Prostate gland (tissue), 2 donors: Measurements from ENCODE around the gene STOX1. TPM values are rescaled to one million over a fixed set of nuclear protein-coding genes. Genes with fewer than 3 reads are reported as not detected.

Experiments used
- DNase-seq: peaks from one replicate; pipeline ENCODE4 v3.0.0-alpha.2; 2019; ENCODE audit warnings: low spot score
- H3K27ac ChIP-seq, 2 donors: fragments of 200-600 bp; sonication (generic); 2 replicates each; pipeline ENCODE4 v1.5.1; 2017 to 2019
- H3K27me3 ChIP-seq: fragments of 200-600 bp; sonication (generic); replicated peaks from 2 replicates; pipeline ENCODE4 v1.5.1; 2019; ENCODE audit not compliant: insufficient read depth
- H3K36me3 ChIP-seq, 2 donors: fragments of 200-600 bp; sonication (generic); 1 replicate in 1 of 2; 2 replicates in 1 of 2; pipeline versions ENCODE4 v1.5.1 to v1.8.1; 2017 to 2019
- H3K4me1 ChIP-seq: fragments of 200-600 bp; sonication (generic); replicated peaks from 2 replicates; pipeline ENCODE4 v1.5.1; 2019
- H3K4me3 ChIP-seq, 2 donors: fragments of 200-600 bp; sonication (generic); 2 replicates each; pipeline ENCODE4 v1.5.1; 2017 to 2019
- H3K9me3 ChIP-seq: fragments of 200-600 bp; sonication (generic); 2 replicates; pipeline ENCODE4 v1.5.1; 2017
- POLR2A ChIP-seq: fragments of 450-650 bp; IDR thresholded peaks from one replicate; pipeline ENCODE4 v1.6.1; 2016; ENCODE audit warnings: antibody characterized with exemption, mild to moderate bottlenecking
- POLR2AphosphoS5 ChIP-seq: sonication (generic); formaldehyde crosslinking; IDR thresholded peaks from one replicate; pipeline ENCODE4 v1.6.1; 2017; ENCODE audit warnings: antibody characterized with exemption
- WGBS: methylation state at CpG from one replicate; pipeline ENCODE4 v1.1.5; 2018; 5-methylcytosine and 5-hydroxymethylcytosine counted together
- intact Hi-C: fragments of 100-400 bp; cut with DNase I; formaldehyde crosslinking; loops from one replicate; pipeline ENCODE4 v1.14.2; 2022
- total RNA-seq, 2 donors: library from RNA; depleted of rRNA; stranded (reverse); fragments of >200 nt; gene quantifications; one replicate each; pipeline ENCODE4 v1.1.0, GENCODE V29; 2016
- TF ChIP-seq, protein P1 (sequence below), 4 experiments: fragments of 200-600 bp in 2 of 4; fragments of 450-650 bp in 2 of 4; sonication (generic) in 2 of 4; IDR thresholded peaks; 1 replicate in 3 of 4; 2 replicates in 1 of 4; pipeline ENCODE4 v1.5.1; 2016 to 2019; ENCODE audit warnings: antibody characterized with exemption in 4 of 4, mild to moderate bottlenecking in 2 of 4, moderate library complexity in 2 of 4

Gene STOX1
- total RNA-seq, 2 donors from 2014 or later, result 4.7 to 9.2 TPM

DNA sequence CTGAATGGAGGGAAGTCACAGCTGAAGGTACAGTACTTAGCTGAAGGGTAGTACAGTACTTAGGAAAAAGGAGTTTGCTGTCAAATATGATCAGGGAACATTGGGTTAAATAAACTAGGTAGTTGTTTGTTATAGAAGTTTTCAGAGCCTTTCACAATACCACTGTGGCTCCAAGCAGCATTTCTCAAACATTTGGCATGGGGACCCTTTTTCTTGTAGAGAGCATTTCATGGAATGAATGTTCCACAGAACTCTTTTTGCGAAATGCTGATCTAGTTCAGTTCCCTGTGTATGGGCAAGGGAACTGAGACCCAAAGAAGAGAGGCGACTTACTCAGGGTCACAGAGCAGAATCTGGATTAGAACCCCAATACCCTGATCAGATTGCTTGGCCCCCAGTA lies 42.3 kb downstream of the STOX1 start:
- no peak for DNase-seq
- WGBS, result 46% methylated on average over 2 of the region's 2 CpGs
- Histone ChIP-seq H3K27ac (no peak overlapping the region), H3K36me3 (no peaks in the 10 kb centered on the region), H3K9me3 (no peaks in the 10 kb centered on the region), H3K4me3 (no peak overlapping the region), H3K4me1 (peaks cover 2% of the 10 kb centered on the region), H3K27me3 (no peaks in the 10 kb centered on the region)
- TF ChIP-seq POLR2A (no peak), POLR2AphosphoS5 (no peak)
- TF ChIP-seq, protein P1, sequence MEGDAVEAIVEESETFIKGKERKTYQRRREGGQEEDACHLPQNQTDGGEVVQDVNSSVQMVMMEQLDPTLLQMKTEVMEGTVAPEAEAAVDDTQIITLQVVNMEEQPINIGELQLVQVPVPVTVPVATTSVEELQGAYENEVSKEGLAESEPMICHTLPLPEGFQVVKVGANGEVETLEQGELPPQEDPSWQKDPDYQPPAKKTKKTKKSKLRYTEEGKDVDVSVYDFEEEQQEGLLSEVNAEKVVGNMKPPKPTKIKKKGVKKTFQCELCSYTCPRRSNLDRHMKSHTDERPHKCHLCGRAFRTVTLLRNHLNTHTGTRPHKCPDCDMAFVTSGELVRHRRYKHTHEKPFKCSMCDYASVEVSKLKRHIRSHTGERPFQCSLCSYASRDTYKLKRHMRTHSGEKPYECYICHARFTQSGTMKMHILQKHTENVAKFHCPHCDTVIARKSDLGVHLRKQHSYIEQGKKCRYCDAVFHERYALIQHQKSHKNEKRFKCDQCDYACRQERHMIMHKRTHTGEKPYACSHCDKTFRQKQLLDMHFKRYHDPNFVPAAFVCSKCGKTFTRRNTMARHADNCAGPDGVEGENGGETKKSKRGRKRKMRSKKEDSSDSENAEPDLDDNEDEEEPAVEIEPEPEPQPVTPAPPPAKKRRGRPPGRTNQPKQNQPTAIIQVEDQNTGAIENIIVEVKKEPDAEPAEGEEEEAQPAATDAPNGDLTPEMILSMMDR (IDR thresholded peaks at IDR 0.05), result no peak
- intact Hi-C loops, result no loop called here

DNA sequence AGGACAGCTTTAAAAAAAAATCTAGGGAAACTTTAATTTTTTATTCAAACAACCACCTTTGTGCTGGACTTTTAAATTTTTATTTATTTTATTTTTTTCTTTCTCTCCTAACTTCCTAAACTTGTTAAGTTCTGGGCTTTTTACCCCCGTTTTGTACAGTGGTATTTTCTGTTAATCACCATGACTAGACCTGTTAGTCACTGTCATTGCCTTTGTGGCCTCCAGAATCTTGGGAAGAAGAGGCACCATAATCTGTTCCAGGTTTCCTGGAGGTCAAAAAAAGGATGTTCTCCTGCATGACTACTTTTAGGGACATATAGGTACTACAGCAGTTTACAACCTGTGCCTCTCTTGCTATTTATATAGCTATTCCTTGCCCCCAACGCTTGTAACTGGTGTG lies 42.7 kb downstream of the STOX1 start:
- H3K4me1 ChIP-seq, result peaks cover 2% of the 10 kb centered on the region
- no peak for DNase-seq
- TF ChIP-seq POLR2AphosphoS5 (no peak), POLR2A (no peak)
- TF ChIP-seq, protein P1 (IDR thresholded peaks at IDR 0.05), result no peak
- 79% methylated on average over 2 of the region's 2 CpGs for WGBS
- no peaks in the 10 kb centered on the region for H3K36me3 ChIP-seq
- H3K9me3 ChIP-seq, result no peaks in the 10 kb centered on the region
- intact Hi-C loops, result no loop called here
- no peak overlapping the region for H3K4me3 ChIP-seq
- no peaks in the 10 kb centered on the region for H3K27me3 ChIP-seq
- no peak overlapping the region for H3K27ac ChIP-seq

DNA sequence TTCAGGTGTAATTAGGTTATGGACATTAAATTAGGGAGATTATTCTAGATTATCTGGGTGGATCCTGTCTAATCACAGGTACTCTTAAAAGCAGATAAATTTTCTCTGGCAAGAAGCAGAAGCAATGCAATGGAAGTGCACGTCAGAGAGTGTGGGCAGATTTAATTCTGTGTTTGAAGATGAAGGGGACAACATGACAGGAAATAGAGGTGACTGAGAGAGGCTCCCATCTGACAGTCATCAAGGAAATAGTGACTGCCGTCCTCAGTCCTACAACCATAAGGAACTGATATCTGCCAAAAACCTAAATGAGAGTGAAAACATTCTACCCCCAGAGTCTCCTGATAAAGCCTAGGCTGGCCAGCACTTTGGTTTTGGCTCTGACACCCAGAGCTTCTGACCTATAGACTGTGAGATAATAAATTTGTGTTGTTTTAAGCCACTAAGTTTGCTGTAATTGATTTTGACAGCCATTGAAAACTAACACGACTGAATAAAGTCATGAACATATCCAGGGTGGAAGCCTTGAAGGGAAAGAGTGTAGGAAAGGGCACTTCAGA lies 43.3 kb downstream of the STOX1 start:
- WGBS, result 51% methylated on average over 3 of the region's 3 CpGs
- intact Hi-C loops, result no loop called here
- Histone ChIP-seq H3K4me1 (peaks cover 2% of the 10 kb centered on the region), H3K36me3 (no peaks in the 10 kb centered on the region), H3K4me3 (no peak overlapping the region), H3K27ac (no peak overlapping the region), H3K9me3 (no peaks in the 10 kb centered on the region), H3K27me3 (no peaks in the 10 kb centered on the region)
- no peak for DNase-seq
- no peak for TF ChIP-seq POLR2AphosphoS5
- TF ChIP-seq, protein P1 (IDR thresholded peaks at IDR 0.05), result no peak
- TF ChIP-seq POLR2A, result no peak

DNA sequence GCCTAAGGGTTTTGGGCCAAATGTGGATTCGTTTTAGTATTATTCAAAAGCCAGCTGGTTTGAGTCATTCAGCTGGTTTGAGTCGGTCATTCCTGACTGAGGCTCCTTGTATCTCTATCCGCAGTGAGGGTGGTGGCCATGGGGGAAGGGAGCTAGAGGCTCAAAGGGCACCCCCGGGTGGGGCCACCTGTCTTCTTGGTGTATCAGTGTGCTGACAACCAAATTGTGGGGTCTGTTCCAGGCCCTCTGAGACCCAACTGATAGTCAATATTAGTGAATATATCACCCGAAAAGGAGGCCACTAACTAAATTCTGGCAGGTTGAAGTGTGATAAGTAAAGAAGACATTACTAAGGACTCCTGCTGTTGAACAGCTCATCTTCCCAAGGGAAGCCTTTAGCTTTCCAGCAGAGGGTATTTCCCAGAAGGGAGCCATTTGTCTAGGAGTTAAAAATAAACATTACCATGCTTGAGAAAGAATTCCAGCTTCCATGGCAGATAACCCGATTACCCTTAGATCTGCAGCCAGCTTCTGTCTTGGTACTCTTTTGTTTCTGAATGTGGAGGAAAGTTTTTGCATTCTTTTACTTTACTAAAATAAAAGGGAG lies 43.9 kb downstream of the STOX1 start:
- TF ChIP-seq POLR2A, result no peak
- TF ChIP-seq, protein P1 (IDR thresholded peaks at IDR 0.05), result no peak
- no peak for TF ChIP-seq POLR2AphosphoS5
- WGBS, result 33% methylated on average over 6 of the region's 6 CpGs
- Histone ChIP-seq H3K27me3 (no peaks in the 10 kb centered on the region), H3K36me3 (no peaks in the 10 kb centered on the region), H3K4me3 (no peak overlapping the region), H3K9me3 (no peaks in the 10 kb centered on the region), H3K4me1 (peaks cover 2% of the 10 kb centered on the region), H3K27ac (peak overlapping the region; percentile 25 to 35)
- intact Hi-C loops, result no loop called here
- no peak for DNase-seq

DNA sequence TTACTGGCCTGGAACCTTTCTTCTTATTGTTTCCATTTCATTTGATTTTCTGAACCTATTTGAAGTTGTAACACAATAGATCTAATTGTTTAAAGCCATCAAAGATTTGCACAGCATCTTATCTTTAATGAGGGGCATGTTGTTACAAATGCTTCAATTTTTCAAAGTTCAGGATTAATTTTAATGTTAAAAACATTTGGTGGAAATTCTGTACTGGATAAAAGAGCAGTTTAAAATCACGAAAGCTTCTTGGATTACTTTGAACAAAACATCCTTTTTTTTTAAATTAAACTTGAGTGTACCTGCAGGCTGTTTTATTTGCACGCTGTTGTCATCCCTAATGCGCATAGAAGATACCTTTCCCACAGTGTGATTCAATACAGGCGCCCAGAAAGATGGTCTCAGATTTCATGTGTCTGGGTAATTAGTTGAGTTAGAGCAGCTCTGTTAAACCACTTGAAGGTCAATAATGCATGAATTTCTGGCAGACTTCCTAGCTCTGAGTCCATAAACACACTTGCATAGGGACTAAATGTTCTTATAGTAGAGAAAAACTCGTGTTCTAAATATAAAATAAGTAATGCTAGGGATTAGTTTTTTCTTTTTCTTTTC lies 44.5 kb downstream of the STOX1 start:
- WGBS, result 21% methylated on average over 5 of the region's 5 CpGs
- TF ChIP-seq, protein P1 (IDR thresholded peaks at IDR 0.05), result no peak
- TF ChIP-seq POLR2AphosphoS5, result peak; percentile 66
- H3K4me3 ChIP-seq, result no peak overlapping the region
- intact Hi-C loops, result no loop called here
- peak; percentile 64 for DNase-seq
- H3K4me1 ChIP-seq, result peaks cover 2% of the 10 kb centered on the region
- no peaks in the 10 kb centered on the region for H3K9me3 ChIP-seq
- no peaks in the 10 kb centered on the region for H3K36me3 ChIP-seq
- peak overlapping the region; percentile 25 to 35 for H3K27ac ChIP-seq
- no peaks in the 10 kb centered on the region for H3K27me3 ChIP-seq
